GM23338 (cell line): Measurements from ENCODE around the gene MR1. TPM values are rescaled to one million over a fixed set of nuclear protein-coding genes. Genes with fewer than 3 reads are reported as not detected.

Experiments
- ATAC-seq: fragments of 200-7000 bp; cut with Tn5 transposase; 3 replicates; pipeline ENCODE4 v1.9.1; 2020
- DNase-seq: peaks from one replicate; pipeline ENCODE4 v3.0.0-alpha.2; 2015; ENCODE audit warnings: low spot score
- H2AFZ ChIP-seq: fragments of 200-600 bp; sonication (generic); 2 replicates; pipeline ENCODE4 v1.8.0; 2016; ENCODE audit warnings: antibody characterized with exemption, mild to moderate bottlenecking, moderate library complexity
- H3F3A ChIP-seq: fragments of 200-600 bp; sonication (generic); replicated peaks from 2 replicates; pipeline ENCODE4 v1.8.0; 2017; ENCODE audit warnings: antibody characterized with exemption, mixed run types, low read depth
- H3K27ac ChIP-seq: fragments of 200-600 bp; sonication (generic); 2 replicates; pipeline ENCODE4 v1.6.1; 2016; ENCODE audit warnings: low read depth
- H3K27me3 ChIP-seq: fragments of 200-600 bp; sonication (generic); 2 replicates; pipeline ENCODE4 v1.8.0; 2016; ENCODE audit warnings: mild to moderate bottlenecking, mixed run types, moderate library complexity; ENCODE audit not compliant: insufficient read depth
- H3K36me3 ChIP-seq: fragments of 200-600 bp; sonication (generic); 2 replicates; pipeline ENCODE4 v1.8.0; 2016; ENCODE audit warnings: mild to moderate bottlenecking; ENCODE audit not compliant: insufficient read depth
- H3K4me1 ChIP-seq: fragments of 200-600 bp; sonication (generic); 2 replicates; pipeline ENCODE4 v1.8.0; 2016; ENCODE audit warnings: mild to moderate bottlenecking, moderate library complexity; ENCODE audit not compliant: insufficient read depth
- H3K4me2 ChIP-seq: fragments of 200-600 bp; sonication (generic); 2 replicates; pipeline ENCODE4 v1.7.1; 2017; ENCODE audit warnings: mixed run types
- H3K4me3 ChIP-seq: fragments of 200-600 bp; sonication (generic); 2 replicates; pipeline ENCODE4 v1.6.1; 2016; ENCODE audit warnings: mixed run types
- H3K79me2 ChIP-seq: fragments of 200-600 bp; sonication (generic); replicated peaks from 2 replicates; pipeline ENCODE4 v1.8.0; 2017; ENCODE audit warnings: mild to moderate bottlenecking; ENCODE audit not compliant: insufficient read depth
- H3K9me2 ChIP-seq: fragments of 200-600 bp; sonication (generic); 2 replicates; pipeline ENCODE4 v1.8.0; 2017; ENCODE audit not compliant: insufficient read depth
- H4K20me1 ChIP-seq: fragments of 200-600 bp; sonication (generic); replicated peaks from 2 replicates; pipeline ENCODE4 v1.8.0; 2017; ENCODE audit warnings: mild to moderate bottlenecking; ENCODE audit not compliant: insufficient read depth
- H3K27ac Mint-ChIP-seq: 2 replicates; pipeline ENCODE4 v1.8.0; 2020; ENCODE audit warnings: inconsistent platforms, mild to moderate bottlenecking, moderate library complexity, mixed read lengths
- H3K27me3 Mint-ChIP-seq: 3 replicates; pipeline ENCODE4 v1.8.0; 2022; ENCODE audit warnings: low read depth, mild to moderate bottlenecking, moderate library complexity, mixed read lengths, inconsistent platforms; ENCODE audit not compliant: insufficient read depth, poor library complexity
- H3K36me3 Mint-ChIP-seq: 3 replicates; pipeline ENCODE4 v1.8.0; 2021; ENCODE audit warnings: low read depth, mild to moderate bottlenecking, inconsistent platforms, moderate library complexity, mixed read lengths
- H3K4me1 Mint-ChIP-seq: 3 replicates; pipeline ENCODE4 v1.8.0; 2020; ENCODE audit warnings: mild to moderate bottlenecking, inconsistent platforms, mixed read lengths
- H3K4me3 Mint-ChIP-seq: 3 replicates; pipeline ENCODE4 v1.8.0; 2021; ENCODE audit warnings: moderate library complexity, mild to moderate bottlenecking, inconsistent platforms, mixed read lengths
- H3K9me3 Mint-ChIP-seq: 3 replicates; pipeline ENCODE4 v1.8.0; 2020; ENCODE audit warnings: moderate library complexity, mild to moderate bottlenecking, inconsistent platforms, mixed read lengths
- CTCF ChIP-seq, 2 experiments: fragments of 200-600 bp in 1 of 2; sonication (generic) in 1 of 2; conservative IDR thresholded peaks; 2 replicates each; pipeline versions ENCODE4 v1.5.1 to v1.6.1; 2016 to 2017; ENCODE audit warnings: antibody characterized with exemption in 2 of 2, low read depth in 2 of 2, mild to moderate bottlenecking in 2 of 2, moderate library complexity in 1 of 2
- ETS1 ChIP-seq: IDR thresholded peaks from 2 replicates; pipeline ENCODE4 v1.6.1; 2016; ENCODE audit warnings: antibody characterized with exemption
- REST ChIP-seq: IDR thresholded peaks from one replicate; pipeline ENCODE4 v1.6.1; 2018; ENCODE audit warnings: antibody characterized with exemption; ENCODE audit not compliant: unreplicated experiment
- ZNF114 ChIP-seq: fragments of 250-450 bp; sonication (Bioruptor Pico); IDR thresholded peaks from 2 replicates; pipeline ENCODE4 v1.5.0; 2020; ENCODE audit warnings: mild to moderate bottlenecking, moderate library complexity
- ZNF462 ChIP-seq: fragments of 250-450 bp; sonication (Bioruptor Pico); IDR thresholded peaks from 2 replicates; pipeline ENCODE4 v1.5.0; 2020; ENCODE audit warnings: mild to moderate bottlenecking, moderate library complexity
- polyA plus RNA-seq: library from polyadenylated mRNA; unstranded; fragments of >200 nt; fragmentation: Nextera tagmentation; extraction: Ambion mirVana; gene quantifications from 2 replicates; pipeline ENCODE4 v1.2.1, GENCODE V29; 2016
- total RNA-seq: library from RNA; depleted of rRNA; stranded (reverse); fragments of >200 nt; shearing (Covaris generic); gene quantifications from 2 replicates; pipeline ENCODE4 v1.2.3, GENCODE V29; 2014

Gene MR1
- total and polyA plus RNA-seq, 2 experiments from 2014 or later, result 0.18 TPM; not detected in 1

GRCh38 chr1:181101581-181102226 lies 67.9 kb downstream of the MR1 start:
- H3K4me2 ChIP-seq, result peak overlapping the region; percentile 79
- Mint-ChIP-seq H3K27ac (peak overlapping the region; percentile 96), H3K27me3 (peaks cover 48% of the 10 kb centered on the region), H3K36me3 (peaks cover 4% of the 10 kb centered on the region; the same call in 1 of the 3 replicates), H3K4me3 (peak overlapping the region; percentile 71), H3K4me1 (peaks cover 83% of the 10 kb centered on the region), H3K9me3 (no peaks in the 10 kb centered on the region; the same call in 2 of the 3 replicates)
- peak overlapping the region; percentile 95 for H3K27ac ChIP-seq
- no peaks in the 10 kb centered on the region for H3K9me2 ChIP-seq
- ATAC-seq (peak; percentile 34), DNase-seq (peak; percentile 93)
- H3F3A ChIP-seq, result peaks cover 21% of the 10 kb centered on the region; the same call in 1 of the 2 replicates
- H2AFZ ChIP-seq, result no peak overlapping the region
- peak overlapping the region; percentile 54 for H3K4me3 ChIP-seq
- TF ChIP-seq ZNF462 (CRISPR knock-in tag), result peak; percentile 84
- no peak for TF ChIP-seq ZNF114 (CRISPR knock-in tag)
- no peak for TF ChIP-seq REST
- TF ChIP-seq CTCF (conservative IDR thresholded peaks at IDR 0.05; ENCODE audit: low read depth in 2 of 2), result no peak
- TF ChIP-seq ETS1, result 0 out of 2 replicates have a peak, but pooled peaks have one; percentile 11
- H4K20me1 ChIP-seq, result no peaks in the 10 kb centered on the region; the same call in 1 of the 2 replicates
- no peaks in the 10 kb centered on the region for H3K79me2 ChIP-seq
- H3K36me3 ChIP-seq, result no peaks in the 10 kb centered on the region
- H3K27me3 ChIP-seq, result peaks cover 82% of the 10 kb centered on the region
- peaks cover 74% of the 10 kb centered on the region for H3K4me1 ChIP-seq
